Right atrium auricular region (tissue), 2 donors: Measurements from ENCODE around the gene DNM3. TPM values are rescaled to one million over a fixed set of nuclear protein-coding genes. Genes with fewer than 3 reads are reported as not detected.

Source experiments
- DNase-seq: peaks from one replicate; pipeline ENCODE4 v3.0.0-alpha.2; 2019; ENCODE audit warnings: low spot score
- H3K27ac ChIP-seq, 2 donors: fragments of 200-600 bp; sonication (generic); 1 replicate in 1 of 2; 2 replicates in 1 of 2; pipeline ENCODE4 v1.5.1; 2016 to 2019
- H3K27me3 ChIP-seq, 2 donors: fragments of 200-600 bp; sonication (generic); one replicate each; pipeline versions ENCODE4 v1.5.1 to v1.6.0; 2017 to 2019
- H3K36me3 ChIP-seq: fragments of 200-600 bp; sonication (generic); one replicate; pipeline ENCODE4 v1.5.1; 2016
- H3K4me1 ChIP-seq, 2 donors: fragments of 200-600 bp; sonication (generic); one replicate each; pipeline versions ENCODE4 v1.5.1 to v1.6.0; 2017 to 2019
- H3K4me3 ChIP-seq, 2 donors: fragments of 200-600 bp; sonication (generic); 1 replicate in 1 of 2; 2 replicates in 1 of 2; pipeline ENCODE4 v1.5.1; 2017 to 2019; ENCODE audit warnings: mild to moderate bottlenecking in 1 of 2, moderate library complexity in 1 of 2
- H3K9me3 ChIP-seq, 2 donors: fragments of 200-600 bp; sonication (generic); one replicate each; pipeline ENCODE4 v1.5.1; 2019
- CTCF ChIP-seq, 2 donors: fragments of 200-600 bp; sonication (generic); IDR thresholded peaks; one replicate each; pipeline ENCODE4 v1.5.1; 2019; ENCODE audit warnings: antibody characterized with exemption in 2 of 2
- total RNA-seq, 2 donors: library from RNA; depleted of rRNA; stranded (reverse); fragments of >200 nt; gene quantifications; one replicate each; pipeline ENCODE4 v1.1.0, GENCODE V29; 2016

Gene DNM3
- total RNA-seq, 2 donors from 2014 or later, result 1.0 to 1.6 TPM

- H3K36me3 ChIP-seq, result no peaks in the 10 kb centered on the region
- H3K4me3 ChIP-seq, result no peak overlapping the region
- no peaks in the 10 kb centered on the region for H3K9me3 ChIP-seq
- TF ChIP-seq CTCF (IDR thresholded peaks at IDR 0.05), result no peak
- no peaks in the 10 kb centered on the region for H3K27me3 ChIP-seq
- no peak overlapping the region for H3K27ac ChIP-seq
- DNase-seq, result no peak
- no peaks in the 10 kb centered on the region for H3K4me1 ChIP-seq
Observed at GRCh38 chr1:172410027-172410426, 568.7 kb downstream of the DNM3 start.

- H3K27me3 ChIP-seq, result no peaks in the 10 kb centered on the region
- no peaks in the 10 kb centered on the region for H3K4me1 ChIP-seq
- no peaks in the 10 kb centered on the region for H3K9me3 ChIP-seq
- no peak overlapping the region for H3K4me3 ChIP-seq
- H3K36me3 ChIP-seq, result no peaks in the 10 kb centered on the region
- DNase-seq, result no peak
- no peak for TF ChIP-seq CTCF (IDR thresholded peaks at IDR 0.05)
- H3K27ac ChIP-seq, result no peak overlapping the region
Observed at GRCh38 chr1:172411791-172412338, 570.6 kb downstream of the DNM3 start.

- Histone ChIP-seq H3K4me3 (no peak overlapping the region), H3K4me1 (no peaks in the 10 kb centered on the region), H3K27ac (no peak overlapping the region), H3K36me3 (no peaks in the 10 kb centered on the region), H3K27me3 (no peaks in the 10 kb centered on the region), H3K9me3 (no peaks in the 10 kb centered on the region)
- DNase-seq, result no peak
- no peak for TF ChIP-seq CTCF (IDR thresholded peaks at IDR 0.05)
Observed at GRCh38 chr1:172414331-172414730, 573.0 kb downstream of the DNM3 start.

GRCh38 chr1:172416496-172417035 lies 575.3 kb downstream of the DNM3 start:
- no peaks in the 10 kb centered on the region for H3K27me3 ChIP-seq

GRCh38 chr1:172417557-172417956 lies 576.3 kb downstream of the DNM3 start:
- Histone ChIP-seq H3K4me3 (no peak overlapping the region), H3K36me3 (no peaks in the 10 kb centered on the region), H3K9me3 (no peaks in the 10 kb centered on the region), H3K4me1 (no peaks in the 10 kb centered on the region), H3K27ac (no peak overlapping the region), H3K27me3 (no peaks in the 10 kb centered on the region)
- no peak for TF ChIP-seq CTCF (IDR thresholded peaks at IDR 0.05)
- no peak for DNase-seq

More at GRCh38 chr1:172416496-172417035, 575.3 kb downstream of the DNM3 start:
- no peaks in the 10 kb centered on the region for H3K36me3 ChIP-seq
- no peak overlapping the region for H3K4me3 ChIP-seq
- no peak for TF ChIP-seq CTCF (IDR thresholded peaks at IDR 0.05)
- no peaks in the 10 kb centered on the region for H3K4me1 ChIP-seq
- H3K27ac ChIP-seq, result no peak overlapping the region
- DNase-seq, result no peak
- no peaks in the 10 kb centered on the region for H3K9me3 ChIP-seq

GRCh38 chr1:172420385-172420784 lies 579.1 kb downstream of the DNM3 start, which contains the start of gene C1orf105:
Gene C1orf105 (plus strand): TSS chr1:172420685. CDS start chr1:172420886, 201 bp downstream.
- no peak for DNase-seq
- no peaks in the 10 kb centered on the region for H3K36me3 ChIP-seq
- H3K27me3 ChIP-seq, result no peaks in the 10 kb centered on the region
- no peaks in the 10 kb centered on the region for H3K9me3 ChIP-seq
- no peak for TF ChIP-seq CTCF (IDR thresholded peaks at IDR 0.05)
- no peaks in the 10 kb centered on the region for H3K4me1 ChIP-seq
- H3K27ac ChIP-seq, result no peak within 1 kb of the TSS
- no peak within 1 kb of the TSS for H3K4me3 ChIP-seq
